ENCODE data around the gene CACNA2D2. TPM values are rescaled to one million over a fixed set of nuclear protein-coding genes. Genes with fewer than 3 reads are reported as not detected.
A peak's percentile ranks its signal among the peaks of the same experiment; 100 is the strongest.

The CACNA2D2 gene
- total and polyA plus RNA-seq, 2 of the 8 experiments (the other 6 are each of a cell fraction or from before 2014, with no cell fraction given): 14.1 to 25.0 TPM

GRCh38 chr3:50533316-50533715, 29.9 kb upstream of the CACNA2D2 start:
- H3K36me3 ChIP-seq (ENCODE audit: control insufficient read depth in 2 of 4, insufficient read depth in 4 of 4, low read length in 3 of 4): no peaks in the 10 kb centered on the region
- no peak overlapping the region for H2AFZ ChIP-seq (ENCODE audit: low read length)
- H3K79me1 ChIP-seq (ENCODE audit: low read depth, low read length): no peaks in the 10 kb centered on the region
- DNase-seq (ENCODE audit: low read depth in 1 of 2, low spot score in 2 of 2): no peak
- H2BK120ac ChIP-seq (replicated peaks; ENCODE audit: low read depth, low read length): no peak overlapping the region
- no peak for FAIRE-seq
- 0 out of 2 replicates have a peak overlapping the region, but pooled peaks have one; percentile 2 for H2BK15ac ChIP-seq (ENCODE audit: low read length)
- no peak overlapping the region; the same call in 1 of the 2 replicates for H2BK20ac ChIP-seq (ENCODE audit: low read length)
- H3K23me2 ChIP-seq (ENCODE audit: low read depth, low read length): peaks cover 1% of the 10 kb centered on the region; the same call in 1 of the 2 replicates
- 77% methylated on average over 13 of the region's 13 CpGs; no CpG with 5 or more reads in 1 of the 2 experiments for WGBS, 2 experiments (ENCODE audit: extremely low coverage in 1 of 2, insufficient coverage in 1 of 2, insufficient read length in 1 of 2, insufficient replicate concordance in 2 of 2, low coverage in 1 of 2, low lambda C conversion rate in 2 of 2, missing lambda C conversion rate in 1 of 2)
- no peak overlapping the region for H4K8ac ChIP-seq (ENCODE audit: extremely low read depth, insufficient read depth, low read length)
- no peaks in the 10 kb centered on the region for H4K20me1 ChIP-seq (replicated peaks in 1 of 2; ENCODE audit: control insufficient read depth in 1 of 2, insufficient read depth in 2 of 2, low read length in 2 of 2)
- H3K14ac ChIP-seq (ENCODE audit: insufficient read length): no peak overlapping the region
- peaks cover 0 to 17% (median 9%) of the 10 kb centered on the region in 4 experiments; a peak in 6 of 7 replicates for H3K4me1 ChIP-seq (replicated peaks in 1 of 4; ENCODE audit: control insufficient read depth in 3 of 4, insufficient read depth in 4 of 4, low read length in 3 of 4)
- CTCF ChIA-PET (ENCODE audit: partially characterized antibody): interaction anchor here (0.9 to 24.6 kb wide), 8 partner anchors 10 to 231 kb away, joined by 3 to 473 read pairs (median 9); no protein-coding TSS in a partner anchor
- H3K4ac ChIP-seq (replicated peaks; ENCODE audit: insufficient read length, low read depth, low read length): no peak overlapping the region
- H3K9me3 ChIP-seq (ENCODE audit: insufficient read depth in 2 of 2, low read depth in 1 of 2, low read length in 1 of 2): no peaks in the 10 kb centered on the region
- no peak overlapping the region for H4K91ac ChIP-seq (replicated peaks; ENCODE audit: insufficient read length, low read length)
- POLR2A ChIA-PET (ENCODE audit: partially characterized antibody): interaction anchor here (1.3 kb wide), 1 partner anchor 30 kb away, joined by 3 read pairs; the partner anchor contains the start of gene CACNA2D2
- no peak overlapping the region; a peak in 1 of 8 replicates for H3K4me3 ChIP-seq (ENCODE audit: extremely low read depth in 1 of 4, insufficient read depth in 2 of 4, low read depth in 3 of 4, low read length in 4 of 4)
- H3K56ac ChIP-seq (replicated peaks; ENCODE audit: insufficient read length, low read depth, low read length): no peak overlapping the region
- TF ChIP-seq CREB1 (IDR thresholded peaks at IDR 0.05): no peak
- TF ChIP-seq EP300 (IDR thresholded peaks at IDR 0.05; ENCODE audit: borderline replicate concordance in 1 of 2, low read depth in 2 of 2, low read length in 2 of 2): peak in 1 of 2 experiments; percentile 25; a peak in 1 of 3 replicates
- no peak overlapping the region for H2BK5ac ChIP-seq (ENCODE audit: low read depth, low read length)
- H4K5ac ChIP-seq (ENCODE audit: insufficient read length, low read depth, low read length): no peak overlapping the region
- no peaks in the 10 kb centered on the region for H3K79me2 ChIP-seq (ENCODE audit: control insufficient read depth in 1 of 2, insufficient read depth in 2 of 2, low read length in 2 of 2)
- H3K23ac ChIP-seq (ENCODE audit: insufficient read length): no peak overlapping the region
- no peak overlapping the region for H3K9ac ChIP-seq (replicated peaks in 1 of 4; ENCODE audit: extremely low read depth in 1 of 4, low read depth in 3 of 4, low read length in 3 of 4)
- no peak overlapping the region for H2AK5ac ChIP-seq (ENCODE audit: low read depth, low read length)
- peak overlapping the region; percentile 60; the same call in 1 of the 2 replicates for H3K18ac ChIP-seq (ENCODE audit: extremely low read depth, low read length)
- H2BK12ac ChIP-seq (ENCODE audit: low read depth, low read length): peak overlapping the region; percentile 4; the same call in 1 of the 2 replicates
- no peak overlapping the region for H3K4me2 ChIP-seq (ENCODE audit: insufficient read depth in 1 of 2, low read depth in 2 of 2, low read length in 2 of 2)
- peaks cover 0 to 15% (median 14%) of the 10 kb centered on the region in 4 experiments; a peak in 5 of 7 replicates for H3K27me3 ChIP-seq (replicated peaks in 1 of 4; ENCODE audit: control insufficient read depth in 3 of 4, extremely low read depth in 1 of 4, insufficient read depth in 3 of 4, low read length in 3 of 4)
- H3K27ac ChIP-seq (ENCODE audit: low read depth, low read length): no peak overlapping the region

Data from H1 (cell line).